ENCODE data around the gene GOLGA6L2.
A peak's percentile ranks its signal among the peaks of the same experiment; 100 is the strongest.
"Not testable (repeated sequence)": the region's sequence is repeated elsewhere in the genome, so short reads cannot be mapped to it uniquely, and the experiment has no call there.

GOLGA6L2 gene

DNA sequence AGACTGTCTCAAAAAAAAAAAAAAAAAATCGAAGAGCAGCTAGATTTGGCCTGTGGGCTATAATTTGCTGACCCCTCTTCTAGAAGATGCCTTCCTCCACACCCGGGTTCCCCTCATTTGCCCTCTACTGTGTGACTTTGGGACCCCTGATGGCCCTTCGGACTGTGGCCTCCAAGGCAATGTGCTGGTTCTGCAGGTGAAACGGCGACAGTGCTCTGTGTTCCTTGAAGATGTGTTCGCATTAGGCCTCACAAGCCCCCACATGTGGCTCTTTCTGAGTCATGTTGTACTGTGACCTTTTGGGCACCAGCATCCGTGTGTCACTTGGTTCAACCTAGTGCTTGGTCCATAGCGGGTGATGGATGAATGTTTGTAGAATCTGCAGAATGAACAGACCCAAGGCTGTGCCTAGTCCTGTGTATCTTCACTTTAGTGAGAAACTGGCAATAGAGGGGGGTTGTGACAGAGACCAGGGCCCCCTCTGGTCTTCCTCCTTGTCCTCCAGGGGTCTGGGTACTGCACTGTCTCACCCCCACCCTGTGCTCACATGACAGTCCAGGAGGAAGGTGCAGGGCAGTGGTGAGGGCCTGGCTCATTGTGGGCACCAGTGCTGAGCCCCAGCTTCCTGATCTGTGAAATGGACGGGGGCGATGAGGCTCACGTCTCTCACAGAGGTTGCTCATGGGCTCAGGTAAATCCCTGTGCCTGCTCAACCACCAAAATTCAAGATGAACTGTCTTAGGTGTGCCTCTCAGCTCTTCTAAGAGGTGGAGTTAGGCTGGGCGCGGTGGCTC is 22.7 kb downstream of the GOLGA6L2 start:
- no peak for DNase-seq (ENCODE audit: low spot score)

DNA sequence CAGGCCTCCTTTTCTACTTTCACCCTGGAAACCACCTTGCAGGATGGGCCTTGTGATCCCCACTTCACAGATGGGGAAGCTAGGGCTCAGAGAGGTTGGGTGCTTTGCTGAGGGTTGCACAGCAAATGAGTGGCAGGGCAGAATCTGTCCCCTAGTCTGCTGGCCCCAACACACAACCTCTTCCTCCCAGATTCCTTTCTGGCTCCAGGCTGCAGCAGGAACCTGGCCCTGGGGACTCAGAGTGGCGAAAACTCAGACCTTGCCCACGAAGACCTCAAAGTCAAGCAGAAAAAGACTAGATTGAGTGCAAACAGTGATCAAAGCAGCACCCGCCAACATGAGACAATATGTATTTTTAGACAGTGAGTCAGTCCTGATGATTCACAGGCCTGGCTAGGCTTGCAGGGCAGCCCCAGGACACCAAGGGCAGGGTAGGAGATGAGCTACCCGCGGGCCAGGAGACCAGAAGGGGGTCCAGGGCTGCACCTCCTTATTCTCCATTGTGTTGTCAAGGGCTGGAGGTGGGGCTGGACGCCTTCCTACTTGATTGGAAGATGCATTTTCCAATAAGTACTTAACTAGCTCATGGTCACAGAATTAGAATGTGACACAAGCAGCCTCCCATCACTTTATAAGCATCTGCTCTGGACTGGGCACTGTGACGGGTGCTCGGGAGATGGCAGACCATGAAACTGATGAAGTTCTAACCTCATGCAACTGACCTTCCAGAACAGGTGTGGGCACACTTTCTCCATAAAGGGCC is 23.9 kb downstream of the GOLGA6L2 start:
- DNase-seq (ENCODE audit: low spot score): no peak

DNA sequence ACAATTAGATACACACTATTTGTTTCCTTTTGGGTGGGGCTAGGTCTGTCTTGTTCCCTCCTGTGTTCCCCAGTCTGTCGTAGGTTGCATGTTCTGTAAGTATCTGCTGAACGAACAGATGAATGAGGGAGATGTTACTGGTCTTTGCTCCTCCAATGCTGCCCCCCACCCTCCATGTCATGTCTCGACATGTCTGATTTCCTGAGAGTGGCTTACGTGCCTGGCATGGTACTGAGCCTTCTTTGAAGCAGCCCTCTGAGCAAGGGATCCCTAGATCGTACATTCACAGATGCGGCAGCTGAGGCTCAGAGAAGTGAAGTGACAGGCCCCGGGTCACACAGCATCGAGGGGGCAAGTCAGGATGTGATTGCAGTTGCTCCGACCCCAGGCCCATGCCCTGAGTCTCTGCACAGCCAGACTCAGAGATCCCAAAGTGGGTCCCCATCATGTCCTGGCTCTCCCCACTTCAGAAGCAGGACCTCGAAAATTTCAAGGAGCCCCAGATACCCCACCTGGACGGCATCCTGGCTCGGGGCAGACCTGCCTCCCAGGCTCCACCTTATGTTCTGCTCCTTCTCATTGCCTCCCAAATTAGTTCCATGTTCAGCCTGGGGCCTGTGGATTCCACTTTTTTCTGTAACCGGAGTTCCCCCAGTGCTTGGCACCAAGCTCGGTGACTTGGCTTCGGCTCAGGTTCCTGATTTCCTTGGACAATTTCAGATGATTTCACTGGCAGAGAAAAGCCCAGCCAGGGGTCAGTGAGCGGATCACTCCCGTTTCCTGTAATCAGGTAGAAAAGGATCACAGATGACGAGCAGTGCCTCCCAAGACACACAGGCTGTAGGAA is 24.7 kb downstream of the GOLGA6L2 start:
- DNase-seq (ENCODE audit: low spot score): no peak

DNA sequence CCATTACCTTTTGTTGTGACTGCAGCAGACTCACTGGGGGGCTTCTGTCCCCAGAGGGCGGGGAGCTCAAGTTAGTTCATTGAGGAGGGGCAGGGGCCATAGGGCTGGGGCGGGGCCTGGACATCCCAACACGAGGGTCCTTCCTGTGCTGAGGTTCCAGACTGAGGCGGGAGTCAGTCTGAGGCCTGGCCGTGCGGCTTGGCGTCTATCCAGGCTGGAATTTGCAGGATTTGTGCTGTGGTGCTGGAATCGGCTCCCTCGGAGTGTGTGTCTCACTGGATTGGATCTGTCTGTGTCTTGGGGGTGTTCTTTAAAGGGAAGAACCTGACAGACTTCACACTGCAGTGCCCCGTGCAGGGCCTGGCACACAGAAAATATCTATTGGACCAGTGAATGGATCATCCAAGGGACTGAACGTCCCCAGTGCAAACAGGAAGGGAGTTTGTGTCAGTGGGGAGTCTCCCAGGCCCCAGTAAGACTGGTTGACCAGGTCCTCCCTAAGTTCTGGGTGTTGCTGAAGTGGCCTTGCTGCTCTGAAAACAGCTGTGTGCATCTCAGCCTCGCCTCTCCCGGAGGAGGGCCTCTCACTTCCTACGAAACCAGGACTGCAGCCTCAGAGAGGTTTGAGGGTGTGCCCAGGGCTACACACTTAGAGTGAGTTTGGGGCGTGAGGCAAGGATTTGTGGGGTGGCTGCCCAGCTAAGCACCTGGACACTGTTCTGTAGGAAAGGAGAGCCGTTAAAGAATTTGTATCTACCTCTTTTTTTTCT is 26.1 kb downstream of the GOLGA6L2 start:
- DNase-seq (ENCODE audit: low spot score): no peak

DNA sequence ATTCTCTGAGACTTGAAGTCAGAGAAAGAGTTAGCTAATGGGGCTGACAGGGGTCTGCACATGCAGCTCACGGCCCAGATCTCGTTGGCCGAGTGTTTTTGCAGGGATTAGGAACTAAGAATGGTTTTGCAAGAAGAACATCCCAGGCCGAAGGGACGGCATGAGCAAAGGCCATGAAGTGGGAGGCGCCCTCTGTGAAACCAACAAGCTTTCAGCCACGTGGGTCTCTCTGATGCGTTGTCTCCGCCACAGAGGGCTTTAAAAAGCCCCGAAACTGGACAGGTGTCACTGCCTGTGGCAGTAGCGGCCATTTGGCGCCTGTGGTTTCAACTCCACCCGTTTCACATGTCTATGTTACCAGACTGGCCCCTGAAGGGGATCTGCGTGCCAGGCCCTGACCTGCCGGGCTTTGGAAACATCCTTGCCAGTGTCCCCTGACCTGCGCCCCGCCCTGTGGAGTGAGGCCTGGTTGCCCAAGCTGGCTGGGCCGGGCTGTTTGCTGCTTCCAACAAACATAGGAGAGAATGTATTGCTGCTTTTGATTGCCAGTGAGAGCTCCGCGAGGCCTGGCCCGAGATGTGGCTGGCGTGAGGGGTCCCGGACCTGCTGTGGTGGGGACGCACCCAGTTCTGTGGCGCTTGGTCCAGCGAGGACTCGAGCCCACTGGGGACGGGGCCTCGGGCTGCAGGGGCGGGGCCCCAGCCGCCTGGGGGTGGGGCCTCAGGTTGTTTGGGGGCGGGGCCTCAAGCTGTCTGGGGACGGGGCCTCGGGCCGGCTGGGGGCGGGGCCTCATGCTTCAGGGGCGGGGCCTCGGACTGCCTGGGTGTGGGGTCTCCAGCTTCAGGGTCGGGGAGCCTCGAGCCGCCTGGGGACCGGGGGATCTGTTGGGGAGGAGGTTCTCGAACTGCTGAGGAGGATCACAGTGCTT is 30.4 kb downstream of the GOLGA6L2 start:
- no peak for DNase-seq (ENCODE audit: low spot score)

DNA sequence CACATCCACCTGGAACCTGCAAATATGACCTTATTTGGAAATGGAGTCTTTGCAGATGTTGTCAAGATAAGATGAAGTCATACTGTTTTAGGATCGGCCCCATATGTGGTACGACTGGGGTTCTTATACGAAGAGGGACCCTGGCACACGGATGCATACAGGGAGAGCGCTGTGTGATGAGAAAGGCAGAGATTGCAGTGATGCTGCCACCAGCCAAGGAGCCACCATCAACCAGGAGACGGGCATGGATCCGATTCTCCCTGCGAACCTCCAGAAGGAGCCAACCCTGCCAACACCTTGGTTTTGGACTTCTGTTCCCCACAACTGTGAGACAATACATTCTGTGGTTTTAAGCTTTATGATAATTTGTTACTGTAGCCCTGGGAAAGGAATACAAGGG is 31.2 kb downstream of the GOLGA6L2 start:
- not testable (repeated sequence) for DNase-seq (ENCODE audit: low spot score)

DNA sequence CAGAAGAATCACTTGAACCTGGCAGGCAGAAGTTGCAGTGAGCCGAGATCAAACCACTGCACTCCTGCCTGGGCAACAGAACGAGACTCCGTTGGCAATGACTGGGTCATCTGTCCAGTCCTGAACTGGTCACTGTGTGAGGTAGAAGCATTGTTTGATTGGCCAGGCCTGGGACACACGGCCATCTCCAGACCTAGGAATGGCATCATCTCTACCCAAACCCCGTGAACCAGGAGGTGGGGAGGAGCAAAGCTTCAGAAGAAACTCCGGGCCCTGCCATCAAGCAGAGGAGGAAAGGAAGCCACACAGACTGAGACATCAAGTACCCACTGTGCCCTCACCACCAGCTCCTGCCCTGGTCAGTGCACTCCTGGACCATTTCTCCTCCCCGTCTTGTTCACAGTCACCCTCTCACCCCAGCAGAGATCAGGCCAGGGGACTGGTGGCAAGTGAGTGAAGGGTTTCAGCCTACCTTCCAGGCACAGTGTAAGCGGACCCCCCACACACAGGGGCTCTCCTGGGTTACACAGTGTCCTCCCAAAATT is 31.6 kb downstream of the GOLGA6L2 start:
- no peak for DNase-seq (ENCODE audit: low spot score)

DNA sequence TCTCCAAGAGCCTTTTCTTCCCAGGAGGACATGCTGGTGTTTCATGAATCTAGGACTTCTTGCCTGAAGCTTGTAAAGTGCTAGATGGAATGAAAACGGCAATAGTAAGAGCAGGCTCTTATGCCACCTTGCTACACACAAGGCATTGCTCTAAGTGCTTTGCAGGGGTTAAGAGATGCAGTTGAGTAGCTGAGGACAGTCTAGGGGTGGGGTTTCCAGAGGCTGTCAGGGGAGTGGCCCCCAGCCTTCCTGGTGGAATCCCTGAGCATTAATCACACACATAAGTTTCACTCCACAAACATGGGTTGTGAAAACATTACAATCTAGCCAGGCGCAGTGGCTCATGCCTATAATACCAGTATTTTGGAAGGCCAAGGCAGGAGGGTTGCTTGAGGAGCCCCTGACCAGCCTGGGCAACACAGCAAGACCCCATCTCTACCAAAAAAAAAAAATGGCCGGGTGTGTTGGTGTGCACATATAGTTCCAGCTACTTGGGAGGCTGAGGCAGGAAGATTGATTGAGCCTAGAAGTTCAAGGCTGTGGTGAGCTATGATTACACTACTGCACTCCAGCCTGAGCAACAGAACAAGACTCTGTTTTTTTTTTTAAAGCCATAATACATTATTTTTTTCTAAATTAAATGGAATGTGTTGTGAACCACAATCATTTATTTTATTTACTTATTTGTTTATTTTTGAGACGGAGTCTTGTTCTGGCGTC is 34.0 kb downstream of the GOLGA6L2 start:
- DNase-seq (ENCODE audit: low spot score): not testable (repeated sequence)

DNA sequence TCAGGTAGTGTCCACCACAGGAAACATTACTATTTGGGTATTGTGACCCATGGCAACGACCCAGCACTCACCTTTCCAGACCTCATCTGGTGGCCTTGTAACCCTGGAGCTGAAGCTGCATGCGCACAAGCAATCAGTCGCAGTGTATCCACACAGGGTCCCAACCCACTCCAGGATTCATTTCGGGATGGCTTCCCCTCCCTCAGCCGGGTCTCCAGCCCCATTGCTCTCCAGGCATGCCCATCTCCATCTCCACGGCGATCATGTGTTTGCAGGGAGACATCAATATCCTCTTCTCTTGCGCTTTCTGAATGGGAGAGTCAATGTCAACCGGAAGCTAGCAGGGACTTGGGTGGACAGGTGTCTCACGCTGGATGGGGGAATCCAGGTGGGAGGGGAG is 35.2 kb downstream of the GOLGA6L2 start:
- DNase-seq (ENCODE audit: low spot score): no peak

DNA sequence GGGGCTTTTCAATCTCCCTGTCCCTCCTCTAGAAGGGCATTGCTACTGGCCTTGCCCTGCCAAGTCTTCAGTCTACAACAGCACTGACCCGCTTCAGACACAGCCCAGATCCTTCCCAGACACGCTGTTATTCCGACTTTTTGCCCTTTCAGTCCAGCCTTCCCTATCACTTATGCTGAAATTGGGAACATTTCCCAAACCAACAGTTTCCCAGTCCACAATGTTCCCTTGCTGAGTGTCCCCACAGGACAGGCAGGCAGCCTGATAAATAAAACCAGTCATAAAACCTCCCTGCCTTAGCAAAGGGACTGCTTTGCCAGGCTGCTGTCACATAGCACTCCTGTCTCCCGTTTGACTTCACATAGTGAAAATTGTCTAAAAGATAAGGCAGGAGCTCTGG is 43.5 kb downstream of the GOLGA6L2 start:
- DNase-seq (ENCODE audit: low spot score): no peak

DNA sequence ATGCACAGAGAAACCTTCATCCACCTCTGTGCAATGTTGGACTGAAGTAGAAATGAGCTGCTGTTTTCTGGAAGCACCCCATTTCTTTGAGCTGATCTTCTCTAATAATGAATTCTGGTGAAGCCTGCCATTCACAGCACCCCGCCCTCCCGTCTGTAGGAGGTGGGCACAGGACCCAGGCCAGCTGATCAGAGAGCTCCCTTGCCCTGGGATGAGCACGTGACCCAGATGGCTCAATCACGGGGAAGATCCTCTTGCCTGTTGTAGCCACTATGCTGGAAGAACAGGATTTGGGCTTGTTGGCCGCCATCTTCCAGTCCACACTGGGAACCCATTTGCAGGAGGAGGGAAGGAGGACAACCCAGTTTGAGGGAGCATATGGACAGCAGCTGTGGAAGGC is 44.5 kb downstream of the GOLGA6L2 start:
- no peak for DNase-seq (ENCODE audit: low spot score)

DNA sequence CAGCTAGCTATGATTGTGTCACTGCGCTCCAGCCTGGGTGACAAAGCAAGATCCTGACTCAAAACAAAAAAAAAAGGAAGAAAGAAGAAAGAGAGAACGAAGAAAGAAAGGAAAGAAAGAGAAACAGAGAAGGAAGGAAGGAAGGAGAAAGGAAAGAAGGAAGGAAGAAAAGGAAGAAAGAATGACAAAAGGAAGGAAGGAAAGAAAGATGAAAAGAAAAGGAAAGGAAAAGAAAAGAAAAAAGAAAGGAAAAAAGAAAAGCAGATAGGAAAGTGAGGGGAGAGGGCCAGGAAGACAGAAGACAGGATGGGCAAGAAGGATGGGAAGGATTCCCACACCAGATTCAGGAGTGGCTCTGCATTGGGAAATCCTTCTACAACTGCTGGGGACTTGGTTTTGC is 44.9 kb downstream of the GOLGA6L2 start:
- no peak for DNase-seq (ENCODE audit: low spot score)

DNA sequence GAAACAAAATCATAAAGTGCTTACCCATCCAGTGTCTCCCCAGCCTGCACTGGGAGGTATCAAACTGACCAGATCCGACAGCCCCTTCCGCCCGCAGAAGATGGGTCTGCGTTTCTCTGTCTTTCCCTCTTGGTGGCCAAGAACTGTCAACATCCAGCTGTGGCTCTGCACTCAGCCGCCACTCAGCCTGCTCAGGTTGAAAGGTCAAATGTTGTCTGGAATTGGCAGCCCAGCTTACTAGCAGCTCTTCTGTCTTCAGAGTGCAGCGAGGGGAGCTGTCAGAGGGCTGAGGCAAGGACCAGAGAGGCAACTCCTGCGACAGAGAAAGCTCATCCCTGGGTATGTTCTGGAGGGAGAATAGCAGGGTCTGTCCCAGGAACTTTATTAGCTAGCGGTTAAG is 45.4 kb downstream of the GOLGA6L2 start:
- no peak for DNase-seq (ENCODE audit: low spot score)

DNA sequence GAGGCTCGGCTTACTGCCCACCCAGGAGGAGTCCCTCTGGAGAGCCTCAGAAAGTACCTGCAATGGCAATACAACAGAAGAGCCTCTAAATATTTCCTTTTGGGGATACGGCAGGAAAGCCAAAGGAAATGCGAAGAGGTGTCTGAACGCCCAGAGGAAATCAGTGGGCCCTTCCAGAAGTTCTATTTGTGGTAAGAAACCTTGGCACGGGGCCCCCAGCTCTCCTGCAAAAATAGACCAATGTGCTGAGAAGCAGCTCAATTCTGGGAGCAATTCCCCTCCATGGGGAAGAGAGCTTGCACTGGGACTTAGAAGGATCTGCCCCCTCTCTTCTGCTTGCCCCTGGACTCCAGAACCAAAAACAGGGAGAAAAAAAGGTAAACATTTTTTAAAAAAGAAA is 47.8 kb downstream of the GOLGA6L2 start:
- DNase-seq (ENCODE audit: low spot score): not testable (repeated sequence)

DNA sequence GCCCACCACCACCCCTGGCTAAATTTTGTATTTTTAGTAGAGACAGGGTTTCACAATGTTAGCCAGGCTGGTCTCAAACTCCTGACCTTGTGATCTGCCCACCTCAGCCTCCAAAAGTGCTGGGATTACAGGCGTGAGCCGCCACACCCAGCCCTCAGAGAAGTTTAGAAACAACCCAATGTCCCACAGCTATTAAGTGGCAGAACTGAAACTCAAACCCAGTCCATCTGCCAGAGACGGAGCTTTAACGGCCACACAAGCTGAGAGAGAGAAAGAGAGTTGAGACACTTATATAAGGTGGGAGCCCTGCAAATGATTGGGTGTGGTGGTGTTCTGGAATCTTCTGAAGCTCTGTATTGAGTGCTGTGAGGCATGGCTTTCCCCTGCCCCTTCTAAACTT is 48.7 kb downstream of the GOLGA6L2 start:
- DNase-seq (ENCODE audit: low spot score): not testable (repeated sequence)

DNA sequence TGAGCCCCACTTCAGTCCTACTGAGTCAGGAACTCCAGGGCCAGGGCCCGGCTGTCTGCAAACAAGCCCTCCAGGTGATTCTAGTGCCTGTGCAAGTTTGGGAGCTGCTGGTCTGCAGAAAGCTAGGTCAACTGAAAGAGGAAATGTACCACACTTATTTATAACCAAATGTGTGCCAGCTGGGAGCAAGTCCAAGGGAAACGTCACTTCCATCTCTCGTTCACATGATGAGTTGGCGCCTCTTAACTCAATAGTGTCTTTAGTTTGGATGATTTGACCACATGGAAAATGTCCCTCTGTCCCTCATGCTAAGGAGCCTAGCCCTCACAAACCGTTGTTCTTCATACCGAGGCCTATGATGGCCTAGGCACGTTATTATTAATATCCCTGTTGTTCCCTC is 49.3 kb downstream of the GOLGA6L2 start:
- DNase-seq (ENCODE audit: low spot score): peak; percentile 7

DNA sequence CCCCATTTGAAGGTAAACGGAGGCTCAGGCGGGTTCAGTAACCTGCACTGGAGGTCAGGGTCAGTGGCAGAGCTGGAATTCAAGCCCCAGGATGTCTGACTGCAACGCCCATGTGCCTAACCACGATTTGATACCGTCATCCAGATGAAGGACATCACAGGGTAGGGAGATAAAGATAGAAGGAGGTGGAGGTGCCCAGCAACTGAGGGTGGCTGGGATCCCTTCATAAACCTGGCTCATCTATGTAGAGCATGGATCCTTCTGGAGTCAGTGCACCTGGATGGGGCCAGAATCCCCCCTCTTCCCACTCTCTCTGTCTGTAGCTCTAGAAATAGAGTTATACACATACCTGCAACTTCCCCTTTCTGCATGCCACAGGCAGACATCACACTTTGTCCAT is 51.2 kb downstream of the GOLGA6L2 start:
- no peak for DNase-seq (ENCODE audit: low spot score)

DNA sequence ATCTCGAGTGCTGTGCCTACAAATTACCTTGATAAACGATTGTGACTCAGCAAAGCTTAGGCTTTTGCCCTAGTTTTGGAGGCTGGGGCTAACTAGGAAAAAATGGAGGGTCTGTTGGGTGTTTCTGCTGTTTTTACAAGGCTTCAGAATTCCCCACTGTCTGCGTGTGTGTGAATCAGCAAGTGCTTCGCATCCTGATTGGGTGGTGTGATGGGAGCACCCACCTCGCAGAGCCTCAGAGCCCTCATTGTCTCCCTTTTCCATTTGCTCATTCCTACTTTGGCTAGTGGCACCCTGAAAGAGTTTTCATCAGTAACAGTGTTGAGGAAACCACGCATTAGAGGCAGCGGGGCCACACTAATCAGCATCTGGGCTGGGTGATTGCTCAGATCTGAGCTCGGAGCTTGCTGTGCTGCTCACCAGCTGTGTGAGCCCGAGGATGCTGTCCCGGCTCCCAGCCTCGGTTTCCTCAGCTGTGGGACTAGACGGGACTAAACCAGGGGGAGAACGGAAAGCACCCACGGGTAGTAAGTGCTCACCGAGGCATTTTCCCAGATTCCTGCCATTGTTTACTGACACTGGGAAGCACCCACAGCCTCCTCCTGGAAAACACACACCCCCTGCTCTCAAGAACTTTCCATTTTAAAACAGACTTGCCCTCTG is 51.9 kb downstream of the GOLGA6L2 start:
- no peak for DNase-seq (ENCODE audit: low spot score)
